GM23248 (cell line): ENCODE data around the gene PAFAH1B1. TPM values are rescaled to one million over a fixed set of nuclear protein-coding genes. Genes with fewer than 3 reads are reported as not detected.
"Not testable (repeated sequence)": the region's sequence is repeated elsewhere in the genome, so short reads cannot be mapped to it uniquely, and the experiment has no call there.

Source experiments
- DNase-seq: peaks from one replicate; pipeline ENCODE4 v3.0.0-alpha.2; 2015
- H2AFZ ChIP-seq: fragments of 200-600 bp; sonication (generic); 2 replicates; pipeline ENCODE4 v1.6.1; 2016; ENCODE audit warnings: antibody characterized with exemption
- H3F3A ChIP-seq: fragments of 200-600 bp; sonication (generic); 2 replicates; pipeline ENCODE4 v1.6.1; 2016; ENCODE audit warnings: mild to moderate bottlenecking, antibody characterized with exemption, mixed run types; ENCODE audit not compliant: insufficient read depth
- H3K27ac ChIP-seq: fragments of 200-600 bp; sonication (generic); 2 replicates; pipeline ENCODE4 v1.5.1; 2016; ENCODE audit warnings: mild to moderate bottlenecking
- H3K27me3 ChIP-seq: fragments of 200-600 bp; sonication (generic); replicated peaks from 2 replicates; pipeline ENCODE4 v1.6.1; 2016; ENCODE audit warnings: mild to moderate bottlenecking; ENCODE audit not compliant: insufficient read depth
- H3K36me3 ChIP-seq: fragments of 200-600 bp; sonication (generic); 2 replicates; pipeline ENCODE4 v1.6.1; 2016; ENCODE audit warnings: low read depth, mild to moderate bottlenecking
- H3K4me1 ChIP-seq: fragments of 200-600 bp; sonication (generic); 2 replicates; pipeline ENCODE4 v1.6.1; 2016; ENCODE audit warnings: mild to moderate bottlenecking; ENCODE audit not compliant: insufficient read depth
- H3K4me2 ChIP-seq: fragments of 200-600 bp; sonication (generic); one replicate; pipeline ENCODE4 v1.6.1; 2016; ENCODE audit warnings: mild to moderate bottlenecking; ENCODE audit not compliant: unreplicated experiment
- H3K4me3 ChIP-seq: fragments of 200-600 bp; sonication (generic); 2 replicates; pipeline ENCODE4 v1.5.1; 2016; ENCODE audit warnings: mild to moderate bottlenecking
- H3K79me2 ChIP-seq: fragments of 200-600 bp; sonication (generic); 2 replicates; pipeline ENCODE4 v1.6.1; 2016; ENCODE audit warnings: mild to moderate bottlenecking; ENCODE audit not compliant: insufficient read depth
- H3K9ac ChIP-seq: fragments of 200-600 bp; sonication (generic); 2 replicates; pipeline ENCODE4 v1.6.1; 2016; ENCODE audit warnings: mild to moderate bottlenecking
- H3K9me2 ChIP-seq: fragments of 200-600 bp; sonication (generic); 2 replicates; pipeline ENCODE4 v1.6.1; 2016; ENCODE audit warnings: mixed run types, mild to moderate bottlenecking, moderate library complexity; ENCODE audit not compliant: insufficient read depth
- H3K9me3 ChIP-seq: fragments of 200-600 bp; sonication (generic); one replicate; pipeline ENCODE4 v1.6.1; 2017; ENCODE audit warnings: low read depth
- H4K20me1 ChIP-seq: fragments of 200-600 bp; sonication (generic); 2 replicates; pipeline ENCODE4 v1.6.0; 2016; ENCODE audit not compliant: insufficient read depth
- EZH2 ChIP-seq: fragments of 200-600 bp; sonication (generic); IDR thresholded peaks from 2 replicates; pipeline ENCODE4 v1.6.1; 2018; ENCODE audit warnings: antibody characterized with exemption, mild to moderate bottlenecking; ENCODE audit not compliant: insufficient read depth, poor library complexity, severe bottlenecking
- EZH2phosphoT487 ChIP-seq: fragments of 200-600 bp; sonication (generic); IDR thresholded peaks from 2 replicates; pipeline ENCODE4 v1.6.1; 2018; ENCODE audit warnings: antibody characterized with exemption, moderate library complexity, mild to moderate bottlenecking, low read depth; ENCODE audit not compliant: insufficient read depth
- WGBS, 2 experiments: methylation state at CpG; one replicate each; pipeline ENCODE4 v1.1.6; 2015 to 2017; ENCODE audit warnings: low lambda C conversion rate in 2 of 2, low coverage in 1 of 2; ENCODE audit errors: missing lambda C conversion rate in 2 of 2; 5-methylcytosine and 5-hydroxymethylcytosine counted together
- in situ Hi-C: fragments of 300-500 bp; cut with MboI; formaldehyde crosslinking; loops from 2 replicates; pipeline ENCODE4 v1.15.0; 2020
- polyA plus RNA-seq: library from polyadenylated mRNA; unstranded; fragments of >200 nt; fragmentation: Nextera tagmentation; extraction: Ambion mirVana; gene quantifications from 2 replicates; pipeline ENCODE4 v1.2.1, GENCODE V29; 2016
- total RNA-seq: library from RNA; depleted of rRNA; stranded (reverse); fragments of >200 nt; shearing (Covaris generic); gene quantifications from 2 replicates; pipeline ENCODE4 v1.2.3, GENCODE V29; 2014

PAFAH1B1 gene
- total and polyA plus RNA-seq, 2 experiments from 2014 or later, result 32.5 to 88.7 TPM

- TF ChIP-seq EZH2phosphoT487, result no peak
- TF ChIP-seq EZH2, result no peak
- Histone ChIP-seq H3K9me3 (no peaks in the 10 kb centered on the region), H3K27ac (no peak overlapping the region), H3K79me2 (no peaks in the 10 kb centered on the region), H3K9ac (no peak overlapping the region), H3K4me1 (no peaks in the 10 kb centered on the region), H3F3A (no peaks in the 10 kb centered on the region), H3K9me2 (no peaks in the 10 kb centered on the region), H4K20me1 (no peaks in the 10 kb centered on the region), H3K4me2 (no peak overlapping the region), H3K27me3 (no peaks in the 10 kb centered on the region), H3K36me3 (peaks cover 4% of the 10 kb centered on the region; the same call in 1 of the 2 replicates), H3K4me3 (no peak overlapping the region), H2AFZ (no peak overlapping the region)
- in situ Hi-C loops, result no loop called here
- 92 to 97% methylated on average over 27 to 41 of the region's 42 CpGs for WGBS, 2 experiments
- DNase-seq, result no peak
Observed at GRCh38 chr17:2694381-2695242, 101.2 kb downstream of the PAFAH1B1 start.

GRCh38 chr17:2695243-2695960 lies 101.9 kb downstream of the PAFAH1B1 start:
- 89 to 90% methylated on average over 14 to 27 of the region's 28 CpGs for WGBS, 2 experiments
- in situ Hi-C loops, result no loop called here
- H3K79me2 ChIP-seq, result no peaks in the 10 kb centered on the region
- no peak overlapping the region for H3K27ac ChIP-seq
- peaks cover 4% of the 10 kb centered on the region; the same call in 1 of the 2 replicates for H3K36me3 ChIP-seq
- no peaks in the 10 kb centered on the region for H3K9me3 ChIP-seq
- no peak for DNase-seq
- no peaks in the 10 kb centered on the region for H3F3A ChIP-seq
- H4K20me1 ChIP-seq, result no peaks in the 10 kb centered on the region
- H3K4me1 ChIP-seq, result no peaks in the 10 kb centered on the region
- no peak overlapping the region for H3K4me2 ChIP-seq
- no peak overlapping the region for H2AFZ ChIP-seq
- TF ChIP-seq EZH2 (no peak), EZH2phosphoT487 (no peak)
- H3K27me3 ChIP-seq, result no peaks in the 10 kb centered on the region
- no peak overlapping the region for H3K9ac ChIP-seq
- H3K4me3 ChIP-seq, result no peak overlapping the region
- H3K9me2 ChIP-seq, result no peaks in the 10 kb centered on the region

GRCh38 chr17:2695961-2696760 lies 102.7 kb downstream of the PAFAH1B1 start:
- H3K9me3 ChIP-seq, result no peaks in the 10 kb centered on the region
- no peak overlapping the region for H3K27ac ChIP-seq
- no peak overlapping the region for H3K9ac ChIP-seq
- in situ Hi-C loops, result no loop called here
- no peaks in the 10 kb centered on the region for H3K27me3 ChIP-seq
- TF ChIP-seq EZH2phosphoT487 (no peak), EZH2 (no peak)
- no peaks in the 10 kb centered on the region for H3K79me2 ChIP-seq
- no peaks in the 10 kb centered on the region for H4K20me1 ChIP-seq
- H3K4me2 ChIP-seq, result no peak overlapping the region
- WGBS, 2 experiments, result 91 to 92% methylated on average over 31 to 36 of the region's 36 CpGs
- H3K9me2 ChIP-seq, result no peaks in the 10 kb centered on the region
- H3F3A ChIP-seq, result no peaks in the 10 kb centered on the region
- H3K4me3 ChIP-seq, result no peak overlapping the region
- peaks cover 4% of the 10 kb centered on the region; the same call in 1 of the 2 replicates for H3K36me3 ChIP-seq
- no peaks in the 10 kb centered on the region for H3K4me1 ChIP-seq
- no peak overlapping the region for H2AFZ ChIP-seq
- DNase-seq, result no peak

- TF ChIP-seq EZH2 (no peak), EZH2phosphoT487 (no peak)
- no peaks in the 10 kb centered on the region for H3K4me1 ChIP-seq
- WGBS, 2 experiments, result 95 to 99% methylated on average over 35 to 40 of the region's 40 CpGs
- H3K36me3 ChIP-seq, result peaks cover 4% of the 10 kb centered on the region; the same call in 1 of the 2 replicates
- H3K9me3 ChIP-seq, result no peaks in the 10 kb centered on the region
- H4K20me1 ChIP-seq, result no peaks in the 10 kb centered on the region
- no peak overlapping the region for H3K9ac ChIP-seq
- no peaks in the 10 kb centered on the region for H3K27me3 ChIP-seq
- H3K4me3 ChIP-seq, result no peak overlapping the region
- H3K79me2 ChIP-seq, result no peaks in the 10 kb centered on the region
- no peak overlapping the region for H3K27ac ChIP-seq
- in situ Hi-C loops, result no loop called here
- no peaks in the 10 kb centered on the region for H3F3A ChIP-seq
- no peaks in the 10 kb centered on the region for H3K9me2 ChIP-seq
- H2AFZ ChIP-seq, result no peak overlapping the region
- DNase-seq, result no peak
- no peak overlapping the region for H3K4me2 ChIP-seq
Observed at GRCh38 chr17:2697611-2698162, 104.2 kb downstream of the PAFAH1B1 start.

GRCh38 chr17:2699216-2699805 lies 105.9 kb downstream of the PAFAH1B1 start:
- H3K27ac ChIP-seq, H3K9me2 ChIP-seq, H3K27me3 ChIP-seq, DNase-seq, H4K20me1 ChIP-seq, H3K4me3 ChIP-seq, H3K36me3 ChIP-seq, in situ Hi-C loops, H3K79me2 ChIP-seq, H3K9me3 ChIP-seq, H3F3A ChIP-seq, H3K4me1 ChIP-seq, H3K4me2 ChIP-seq, H3K9ac ChIP-seq, H2AFZ ChIP-seq: not testable (repeated sequence)
- WGBS, 2 experiments, result 86% methylated on average over 18 of the region's 18 CpGs
